Smooth muscle cell (in vitro differentiated cells): Measurements from ENCODE around the gene CSNK1G2. TPM values are rescaled to one million over a fixed set of nuclear protein-coding genes. Genes with fewer than 3 reads are reported as not detected.

Source experiments
- DNase-seq: peaks from one replicate; lab custom pipeline; 2025; ENCODE audit not compliant: unreplicated experiment; lab: John Stamatoyannopoulos, UW
- H2AFZ ChIP-seq: fragments of 200-600 bp; sonication (generic); 2 replicates; pipeline ENCODE4 v1.6.0; 2016; ENCODE audit warnings: antibody characterized with exemption, low read depth, mild to moderate bottlenecking
- H3F3A ChIP-seq: fragments of 200-600 bp; sonication (generic); 2 replicates; pipeline ENCODE4 v1.6.0; 2017; ENCODE audit warnings: antibody characterized with exemption, low read depth
- H3K27ac ChIP-seq: fragments of 200-600 bp; sonication (generic); 2 replicates; pipeline ENCODE4 v1.5.1; 2016; ENCODE audit warnings: low read depth, mild to moderate bottlenecking
- H3K27me3 ChIP-seq: fragments of 200-600 bp; sonication (generic); 2 replicates; pipeline ENCODE4 v1.6.1; 2016; ENCODE audit warnings: low read depth, mild to moderate bottlenecking
- H3K36me3 ChIP-seq: fragments of 200-600 bp; sonication (generic); 2 replicates; pipeline ENCODE4 v1.5.1; 2016; ENCODE audit warnings: low read depth
- H3K4me1 ChIP-seq: fragments of 200-600 bp; sonication (generic); 2 replicates; pipeline ENCODE4 v1.5.1; 2016; ENCODE audit warnings: low read depth
- H3K4me2 ChIP-seq: fragments of 200-600 bp; sonication (generic); 2 replicates; pipeline ENCODE4 v1.6.0; 2016; ENCODE audit warnings: mild to moderate bottlenecking
- H3K4me3 ChIP-seq: fragments of 200-600 bp; sonication (generic); 2 replicates; pipeline ENCODE4 v1.5.1; 2016; ENCODE audit warnings: mild to moderate bottlenecking
- H3K79me2 ChIP-seq: fragments of 200-600 bp; sonication (generic); 2 replicates; pipeline ENCODE4 v1.6.0; 2016; ENCODE audit warnings: low read depth, mild to moderate bottlenecking
- H3K9ac ChIP-seq: fragments of 200-600 bp; sonication (generic); 2 replicates; pipeline ENCODE4 v1.6.0; 2016; ENCODE audit warnings: low read depth
- H3K9me3 ChIP-seq: fragments of 200-600 bp; sonication (generic); replicated peaks from 2 replicates; pipeline ENCODE4 v1.5.1; 2016; ENCODE audit warnings: low read depth
- H4K20me1 ChIP-seq: fragments of 200-600 bp; sonication (generic); 2 replicates; pipeline ENCODE4 v1.6.0; 2016; ENCODE audit warnings: low read depth
- WGBS: methylation state at CpG from one replicate; pipeline ENCODE4 v1.1.7; 2016; ENCODE audit warnings: low lambda C conversion rate; 5-methylcytosine and 5-hydroxymethylcytosine counted together
- polyA plus RNA-seq: library from polyadenylated mRNA; unstranded; fragments of >200 nt; fragmentation: Nextera tagmentation; extraction: Ambion mirVana; gene quantifications from 2 replicates; pipeline ENCODE4 v1.2.1, GENCODE V29; 2016
- total RNA-seq: library from RNA; depleted of rRNA; stranded (reverse); fragments of >200 nt; gene quantifications from 2 replicates; pipeline ENCODE4 v1.2.3, GENCODE V29; 2014
- TF ChIP-seq, protein P1 (sequence below): fragments of 200-600 bp; sonication (generic); IDR thresholded peaks from 2 replicates; pipeline ENCODE4 v1.5.1; 2017; ENCODE audit warnings: borderline replicate concordance, mild to moderate bottlenecking, antibody characterized with exemption; ENCODE audit not compliant: insufficient read depth, poor library complexity, severe bottlenecking

Gene CSNK1G2
- total and polyA plus RNA-seq, 2 experiments from 2014 or later: 53.5 to 74.9 TPM

GRCh38 chr19:2014731-2015607 lies 74.0 kb downstream of the CSNK1G2 start:
- Histone ChIP-seq H3K36me3 (no peaks in the 10 kb centered on the region), H3K9me3 (no peaks in the 10 kb centered on the region), H3K9ac (no peak overlapping the region), H2AFZ (no peak overlapping the region), H3K4me2 (peak overlapping the region; percentile 90), H3F3A (no peaks in the 10 kb centered on the region), H3K79me2 (peaks cover 4% of the 10 kb centered on the region), H3K4me1 (peaks cover 3% of the 10 kb centered on the region), H4K20me1 (peaks cover 15% of the 10 kb centered on the region), H3K27me3 (no peaks in the 10 kb centered on the region), H3K27ac (no peak overlapping the region), H3K4me3 (peak overlapping the region; percentile 57)
- TF ChIP-seq, protein P1, sequence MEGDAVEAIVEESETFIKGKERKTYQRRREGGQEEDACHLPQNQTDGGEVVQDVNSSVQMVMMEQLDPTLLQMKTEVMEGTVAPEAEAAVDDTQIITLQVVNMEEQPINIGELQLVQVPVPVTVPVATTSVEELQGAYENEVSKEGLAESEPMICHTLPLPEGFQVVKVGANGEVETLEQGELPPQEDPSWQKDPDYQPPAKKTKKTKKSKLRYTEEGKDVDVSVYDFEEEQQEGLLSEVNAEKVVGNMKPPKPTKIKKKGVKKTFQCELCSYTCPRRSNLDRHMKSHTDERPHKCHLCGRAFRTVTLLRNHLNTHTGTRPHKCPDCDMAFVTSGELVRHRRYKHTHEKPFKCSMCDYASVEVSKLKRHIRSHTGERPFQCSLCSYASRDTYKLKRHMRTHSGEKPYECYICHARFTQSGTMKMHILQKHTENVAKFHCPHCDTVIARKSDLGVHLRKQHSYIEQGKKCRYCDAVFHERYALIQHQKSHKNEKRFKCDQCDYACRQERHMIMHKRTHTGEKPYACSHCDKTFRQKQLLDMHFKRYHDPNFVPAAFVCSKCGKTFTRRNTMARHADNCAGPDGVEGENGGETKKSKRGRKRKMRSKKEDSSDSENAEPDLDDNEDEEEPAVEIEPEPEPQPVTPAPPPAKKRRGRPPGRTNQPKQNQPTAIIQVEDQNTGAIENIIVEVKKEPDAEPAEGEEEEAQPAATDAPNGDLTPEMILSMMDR: no peak
- no peak for DNase-seq
- WGBS: 50% methylated on average over 12 of the region's 74 CpGs

DNA sequence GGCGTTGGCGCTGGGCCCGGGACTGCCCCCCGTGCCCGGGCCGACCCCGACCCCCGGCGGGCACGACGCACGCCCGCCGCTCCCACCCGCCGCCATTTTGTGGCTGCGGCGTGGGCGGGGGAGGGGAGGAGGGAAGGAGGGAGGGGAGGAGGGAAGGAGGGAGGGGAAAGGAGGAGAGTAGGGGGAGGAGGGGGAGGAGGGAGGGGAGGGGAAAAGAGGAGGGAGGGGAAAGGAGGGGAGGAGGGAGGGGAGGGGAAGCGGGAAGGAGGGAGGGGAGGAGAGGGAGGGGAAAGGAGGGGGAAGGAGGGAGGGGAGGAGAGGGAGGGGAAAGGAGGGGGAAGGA lies 74.6 kb downstream of the CSNK1G2 start, which contains the start of gene BTBD2:
Gene BTBD2 (minus strand): TSS at position 107 of the 343 bp plus-strand sequence. CDS start 11 bp downstream, at position 96.
- Histone ChIP-seq H3K27ac (no peak within 1 kb of the TSS), H3K79me2 (peaks cover 4% of the 10 kb centered on the region), H3K4me3 (peak within 1 kb of the TSS; percentile 57), H3K4me2 (peak within 1 kb of the TSS; percentile 90), H3K9ac (no peak within 1 kb of the TSS), H3F3A (no peaks in the 10 kb centered on the region), H3K36me3 (no peaks in the 10 kb centered on the region), H3K4me1 (peaks cover 3% of the 10 kb centered on the region), H3K9me3 (no peaks in the 10 kb centered on the region), H4K20me1 (peaks cover 14% of the 10 kb centered on the region), H2AFZ (no peak within 1 kb of the TSS), H3K27me3 (no peaks in the 10 kb centered on the region)
- WGBS: no CpG with 5 or more reads among the region's 20 CpGs
- no peak for DNase-seq
- TF ChIP-seq, protein P1: no peak

- H4K20me1 ChIP-seq: peaks cover 8% of the 10 kb centered on the region
- H3K4me2 ChIP-seq: no peak overlapping the region
- TF ChIP-seq, protein P1: no peak
- H3K4me3 ChIP-seq: no peak overlapping the region
- H3F3A ChIP-seq: no peaks in the 10 kb centered on the region
- no peak for DNase-seq
- 79% methylated on average over 22 of the region's 23 CpGs for WGBS
- no peaks in the 10 kb centered on the region for H3K27me3 ChIP-seq
- H2AFZ ChIP-seq: no peak overlapping the region
- H3K27ac ChIP-seq: no peak overlapping the region
- no peak overlapping the region for H3K9ac ChIP-seq
- H3K4me1 ChIP-seq: peaks cover 3% of the 10 kb centered on the region
- H3K79me2 ChIP-seq: peaks cover 4% of the 10 kb centered on the region
- no peaks in the 10 kb centered on the region for H3K36me3 ChIP-seq
- H3K9me3 ChIP-seq: no peaks in the 10 kb centered on the region
Measured at GRCh38 chr19:2016041-2016807, 75.3 kb downstream of the CSNK1G2 start.
